Measurements from ENCODE around the gene DRG1. TPM values are rescaled to one million over a fixed set of nuclear protein-coding genes. Genes with fewer than 3 reads are reported as not detected.

DRG1 gene
- total and polyA plus RNA-seq, 4 donors: 39.6 to 47.1 (median 41.9) TPM

GRCh38 chr22:31442768-31443489 lies 43.5 kb downstream of the DRG1 start:
- no peak overlapping the region for H3K9ac ChIP-seq (ENCODE audit: insufficient read depth in 1 of 2, low read length in 2 of 2)
- H3K27ac ChIP-seq (ENCODE audit: low read depth in 1 of 2, low read length in 1 of 2): peak overlapping the region in 1 of 2 donors; percentile 10
- DNase-seq (no peak), ATAC-seq (ENCODE audit: insufficient read depth, low FRiP score) (no peak)
- peaks cover 35 to 66% (median 55%) of the 10 kb centered on the region in 4 donors for H3K36me3 ChIP-seq (ENCODE audit: control insufficient read depth in 4 of 4, insufficient read depth in 4 of 4, low read length in 4 of 4)
- no peaks in the 10 kb centered on the region for H3K27me3 ChIP-seq (ENCODE audit: control insufficient read depth in 3 of 3, insufficient read depth in 3 of 3, low read length in 2 of 3)
- H3K4me3 ChIP-seq: no peak overlapping the region
- peaks cover 0 to 13% (median 6%) of the 10 kb centered on the region in 5 donors for H3K4me1 ChIP-seq (ENCODE audit: control insufficient read depth in 5 of 5, insufficient read depth in 5 of 5, low read length in 5 of 5)
- TF ChIP-seq CTCF (IDR thresholded peaks at IDR 0.05; ENCODE audit: control extremely low read depth, extremely low read depth): no peak
- 95 to 96% methylated on average over 5 of the region's 5 CpGs for WGBS, 2 donors
- no peaks in the 10 kb centered on the region for H3K9me3 ChIP-seq (ENCODE audit: control insufficient read depth in 4 of 4, insufficient read depth in 3 of 4, low read length in 3 of 4)

DNA sequence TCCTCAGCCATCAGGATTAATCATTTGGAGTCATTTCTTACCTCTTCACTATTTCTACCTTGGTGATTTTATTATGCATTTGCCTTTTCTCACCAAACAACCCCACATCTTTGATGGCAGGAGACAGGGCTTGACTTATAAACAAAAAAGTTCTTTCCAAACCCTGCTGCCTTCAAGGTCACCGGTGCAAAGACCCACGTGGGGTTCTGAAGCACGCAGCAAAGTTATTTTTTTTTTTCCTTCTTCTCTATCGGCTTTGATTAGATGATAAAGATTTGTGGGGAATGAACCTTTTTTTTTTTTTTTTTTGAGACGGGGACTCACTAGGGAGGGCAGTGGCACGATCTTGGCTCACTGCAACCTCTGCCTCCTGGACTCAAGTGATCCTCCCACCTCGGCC lies 44.1 kb downstream of the DRG1 start:
- TF ChIP-seq CTCF (IDR thresholded peaks at IDR 0.05; ENCODE audit: control extremely low read depth, extremely low read depth): no peak
- H3K27me3 ChIP-seq (ENCODE audit: control insufficient read depth in 3 of 3, insufficient read depth in 3 of 3, low read length in 2 of 3): no peaks in the 10 kb centered on the region
- no peak overlapping the region for H3K27ac ChIP-seq (ENCODE audit: low read depth in 1 of 2, low read length in 1 of 2)
- no peak overlapping the region for H3K4me3 ChIP-seq
- H3K9me3 ChIP-seq (ENCODE audit: control insufficient read depth in 4 of 4, insufficient read depth in 3 of 4, low read length in 3 of 4): no peaks in the 10 kb centered on the region
- no peak for ATAC-seq (ENCODE audit: insufficient read depth, low FRiP score)
- DNase-seq: no peak
- no peak overlapping the region for H3K9ac ChIP-seq (ENCODE audit: insufficient read depth in 1 of 2, low read length in 2 of 2)
- WGBS, 2 donors: 92 to 95% methylated on average over 7 of the region's 7 CpGs
- peaks cover 0 to 13% (median 6%) of the 10 kb centered on the region in 5 donors for H3K4me1 ChIP-seq (ENCODE audit: control insufficient read depth in 5 of 5, insufficient read depth in 5 of 5, low read length in 5 of 5)
- H3K36me3 ChIP-seq (ENCODE audit: control insufficient read depth in 4 of 4, insufficient read depth in 4 of 4, low read length in 4 of 4): peaks cover 35 to 62% (median 58%) of the 10 kb centered on the region in 4 donors

- 96% methylated on average over 3 of the region's 3 CpGs for WGBS, 2 donors
- Histone ChIP-seq H3K27ac (ENCODE audit: low read depth in 1 of 2, low read length in 1 of 2) (peak overlapping the region in 1 of 2 donors; percentile 14), H3K36me3 (ENCODE audit: control insufficient read depth in 4 of 4, insufficient read depth in 4 of 4, low read length in 4 of 4) (peaks cover 26 to 47% (median 44%) of the 10 kb centered on the region in 4 donors), H3K4me3 (no peak overlapping the region), H3K9ac (ENCODE audit: insufficient read depth in 1 of 2, low read length in 2 of 2) (no peak overlapping the region), H3K4me1 (ENCODE audit: control insufficient read depth in 5 of 5, insufficient read depth in 5 of 5, low read length in 5 of 5) (peaks cover 0 to 13% (median 0%) of the 10 kb centered on the region in 5 donors), H3K9me3 (ENCODE audit: control insufficient read depth in 4 of 4, insufficient read depth in 3 of 4, low read length in 3 of 4) (no peaks in the 10 kb centered on the region), H3K27me3 (ENCODE audit: control insufficient read depth in 3 of 3, insufficient read depth in 3 of 3, low read length in 2 of 3) (no peaks in the 10 kb centered on the region)
- DNase-seq (no peak), ATAC-seq (ENCODE audit: insufficient read depth, low FRiP score) (no peak)
- TF ChIP-seq CTCF (IDR thresholded peaks at IDR 0.05; ENCODE audit: control extremely low read depth, extremely low read depth): no peak
Observed at GRCh38 chr22:31445642-31446041, 46.2 kb downstream of the DRG1 start.

Data from lung (tissue), 12 donors.